ENCODE measurements around the gene TMEM92. TPM values are rescaled to one million over a fixed set of nuclear protein-coding genes. Genes with fewer than 3 reads are reported as not detected.

Gene TMEM92
- total and polyA plus RNA-seq, 2 of the 13 experiments (the other 11 are each of a cell fraction or from before 2014, with no cell fraction given), result 0.07 TPM; not detected in 1

GRCh38 chr17:50276588-50277356 is 2.5 kb downstream of the TMEM92 start:
- H3K4me2 ChIP-seq (ENCODE audit: low read depth, low read length), result no peak overlapping the region
- no TSS peak for BruUV-seq (replicated peaks)
- no peaks in the 10 kb centered on the region for H3K36me3 ChIP-seq (replicated peaks in 1 of 2; ENCODE audit: control insufficient read depth in 1 of 2, insufficient read depth in 2 of 2, low read length in 2 of 2)
- peaks cover 21% of the 10 kb centered on the region for H3K4me1 ChIP-seq (ENCODE audit: insufficient read depth, low read length)
- H3K27me3 ChIP-seq (ENCODE audit: control insufficient read depth in 1 of 2, insufficient read depth in 2 of 2, low read length in 2 of 2), result peaks cover 7 to 64% of the 10 kb centered on the region in 2 experiments; a peak in 4 of 5 replicates
- in situ Hi-C loops (cut with HindIII; ENCODE audit: extremely low pct_ligation_motif_present, low pct_unique_long_range_greater_than_20kb) (no loop called here), intact Hi-C loops (cut with micrococcal nuclease; ENCODE audit: unreplicated experiment) (loop anchor here (2.0 kb wide), 1 partner anchor 20 kb away; no protein-coding TSS in a partner anchor)
- peak; percentile 50 for DNase-seq (ENCODE audit: low spot score)
- no peak for ATAC-seq
- no peaks in the 10 kb centered on the region for H3K79me2 ChIP-seq (ENCODE audit: insufficient read depth, low read length)
- ChIA-PET CTCF (ENCODE audit: low intra/inter-chr PET ratio, low total read pairs) (interaction anchor here (10.8 kb wide), 1 partner anchor 76 kb away, joined by 301 read pairs; the partner anchor contains the start of gene COL1A1), POLR2A (no interaction called here)
- H4K20me1 ChIP-seq (ENCODE audit: insufficient read depth, low read length), result no peaks in the 10 kb centered on the region
- FAIRE-seq, result no peak
- H3K9ac ChIP-seq (ENCODE audit: insufficient read depth, low read depth, low read length), result no peak overlapping the region
- no peak overlapping the region for H3K27ac ChIP-seq (ENCODE audit: extremely low read length, insufficient read depth, low read length)
- no peaks in the 10 kb centered on the region for H3K9me3 ChIP-seq (ENCODE audit: low read length)
- no peak overlapping the region for H3K4me3 ChIP-seq (replicated peaks in 1 of 3; ENCODE audit: insufficient read depth in 1 of 3, low read depth in 2 of 3, low read length in 3 of 3)
- 6% methylated on average over 8 of the region's 8 CpGs for WGBS (ENCODE audit: low lambda C conversion rate)
- no peak overlapping the region for H2AFZ ChIP-seq (ENCODE audit: low read length)
- TF ChIP-seq MXD4 (CRISPR knock-in tag; IDR thresholded peaks at IDR 0.05), result no peak
- no peak for TF ChIP-seq KLF12 (CRISPR knock-in tag; IDR thresholded peaks at IDR 0.05; ENCODE audit: borderline replicate concordance)
- TF ChIP-seq HOMEZ (CRISPR knock-in tag; IDR thresholded peaks at IDR 0.05; ENCODE audit: low read depth), result no peak
- TF ChIP-seq TEAD2 (CRISPR knock-in tag; IDR thresholded peaks at IDR 0.05), result no peak
- no peak for TF ChIP-seq NBN (conservative IDR thresholded peaks at IDR 0.05)
- no peak for TF ChIP-seq NFKBIZ (CRISPR knock-in tag; IDR thresholded peaks at IDR 0.05)
- no peak for TF ChIP-seq ZIK1 (CRISPR knock-in tag; IDR thresholded peaks at IDR 0.05; ENCODE audit: borderline replicate concordance, low read depth)
- TF ChIP-seq ZNF484 (CRISPR knock-in tag; IDR thresholded peaks at IDR 0.05; ENCODE audit: borderline replicate concordance, low read depth), result no peak
- peak in 1 of 2 experiments; percentile 23; a peak in 1 of 4 replicates for TF ChIP-seq MAFK (conservative IDR thresholded peaks at IDR 0.05 in 1 of 2, IDR thresholded peaks at IDR 0.05 in 1 of 2; ENCODE audit: low read length in 2 of 2)
- no peak for TF ChIP-seq ZNF280B (CRISPR knock-in tag; IDR thresholded peaks at IDR 0.05; ENCODE audit: borderline replicate concordance)
- TF ChIP-seq ZNF619 (CRISPR knock-in tag; IDR thresholded peaks at IDR 0.05), result no peak
- TF ChIP-seq NFE2 (CRISPR knock-in tag; IDR thresholded peaks at IDR 0.05), result peak; percentile 91
- no peak for TF ChIP-seq ATF7-NPFF (CRISPR knock-in tag; IDR thresholded peaks at IDR 0.05; ENCODE audit: low read depth)
- no peak for TF ChIP-seq ZNF674 (CRISPR knock-in tag; IDR thresholded peaks at IDR 0.05; ENCODE audit: low read depth)
- TF ChIP-seq RXRB (CRISPR knock-in tag; IDR thresholded peaks at IDR 0.05; ENCODE audit: borderline replicate concordance), result no peak
- 0 out of 2 replicates have a peak, but pooled peaks have one; percentile 52 for TF ChIP-seq SNAPC4 (CRISPR knock-in tag; IDR thresholded peaks at IDR 0.05)
